Fibroblast of lung (primary cell): ENCODE results near the gene C16orf95. TPM values are rescaled to one million over a fixed set of nuclear protein-coding genes. Genes with fewer than 3 reads are reported as not detected.

Source experiments
- DNase-seq, 2 donors: peaks; one replicate each; pipeline versions ENCODE4 v3.0.0 to v3.0.0-alpha.2; 2010; ENCODE audit warnings: low read depth in 2 of 2
- H2AFZ ChIP-seq: 2 replicates; pipeline ENCODE4 v1.5.1; 2012; ENCODE audit warnings: low read length, control low read depth, inconsistent platforms
- H3K27ac ChIP-seq: 2 replicates; pipeline ENCODE4 v1.5.1; 2011; ENCODE audit warnings: low read length, control low read depth; ENCODE audit not compliant: insufficient read depth
- H3K27me3 ChIP-seq: 2 replicates; pipeline ENCODE4 v1.5.1; 2011; ENCODE audit warnings: mild to moderate bottlenecking, low read length; ENCODE audit not compliant: control insufficient read depth, insufficient read depth
- H3K36me3 ChIP-seq: 2 replicates; pipeline ENCODE4 v1.5.1; 2011; ENCODE audit warnings: low read length; ENCODE audit not compliant: control insufficient read depth, insufficient read depth
- H3K4me1 ChIP-seq: 2 replicates; pipeline ENCODE4 v1.5.1; 2011; ENCODE audit warnings: low read length; ENCODE audit not compliant: control insufficient read depth, insufficient read depth; ENCODE audit errors: extremely low read depth
- H3K4me2 ChIP-seq: 2 replicates; pipeline ENCODE4 v1.5.1; 2011; ENCODE audit warnings: low read length, control low read depth; ENCODE audit not compliant: insufficient read depth; ENCODE audit errors: extremely low read depth
- H3K4me3 ChIP-seq, 4 experiments: fragments of 200-600 bp in 1 of 4; sonication (generic) in 1 of 4; replicated peaks in 1 of 4; 2 replicates each; pipeline ENCODE4 v1.5.1; 2011 to 2016; ENCODE audit warnings: low read length in 4 of 4, low read depth in 3 of 4, mild to moderate bottlenecking in 3 of 4, control low read depth in 2 of 4, inconsistent platforms in 1 of 4, mixed read lengths in 1 of 4; ENCODE audit not compliant: insufficient read depth in 1 of 4; ENCODE audit errors: control extremely low read depth in 1 of 4
- H3K79me2 ChIP-seq: 2 replicates; pipeline ENCODE4 v1.5.1; 2012; ENCODE audit warnings: mild to moderate bottlenecking, low read length, inconsistent platforms; ENCODE audit not compliant: control insufficient read depth, insufficient read depth
- H3K9ac ChIP-seq: 2 replicates; pipeline ENCODE4 v1.5.1; 2011; ENCODE audit warnings: mild to moderate bottlenecking, low read length, control low read depth; ENCODE audit not compliant: insufficient read depth
- H3K9me3 ChIP-seq: 2 replicates; pipeline ENCODE4 v1.5.1; 2012; ENCODE audit warnings: low read depth, low read length; ENCODE audit not compliant: control insufficient read depth, insufficient read depth
- H4K20me1 ChIP-seq: 2 replicates; pipeline ENCODE4 v1.5.1; 2011; ENCODE audit warnings: low read length; ENCODE audit not compliant: control insufficient read depth, insufficient read depth; ENCODE audit errors: extremely low read depth
- EZH2 ChIP-seq: IDR thresholded peaks from 2 replicates; pipeline ENCODE4 v1.5.1; 2012; ENCODE audit warnings: low read length, control low read depth, mild to moderate bottlenecking; ENCODE audit errors: missing control alignments
- polyA plus RNA-seq, 2 donors: library from polyadenylated mRNA; depleted of rRNA in 1 of 2; stranded (reverse) in 1 of 2; unstranded in 1 of 2; fragments of >200 nt; gene quantifications; 2 replicates each; pipeline ENCODE4 v1.2.1, GENCODE V29; 2011 to 2012; ENCODE audit warnings: missing spikeins in 1 of 2
- total RNA-seq: library from RNA; depleted of rRNA; stranded (reverse); fragments of >200 nt; gene quantifications from 2 replicates; pipeline ENCODE4 v1.2.1, GENCODE V29; 2014
- TF ChIP-seq, protein P1 (sequence below), 2 donors: IDR thresholded peaks in 1 of 2; conservative IDR thresholded peaks in 1 of 2; 1 replicate in 1 of 2; 2 replicates in 1 of 2; pipeline ENCODE4 v1.5.1; 2011 to 2012; ENCODE audit warnings: low read length in 2 of 2, control low read depth in 1 of 2, inconsistent platforms in 1 of 2, low read depth in 1 of 2, mild to moderate bottlenecking in 1 of 2

Gene C16orf95
- total and polyA plus RNA-seq, 2 donors (not counting 1 experiment from before 2014, with no cell fraction given) = 1.3 to 5.4 TPM

DNA sequence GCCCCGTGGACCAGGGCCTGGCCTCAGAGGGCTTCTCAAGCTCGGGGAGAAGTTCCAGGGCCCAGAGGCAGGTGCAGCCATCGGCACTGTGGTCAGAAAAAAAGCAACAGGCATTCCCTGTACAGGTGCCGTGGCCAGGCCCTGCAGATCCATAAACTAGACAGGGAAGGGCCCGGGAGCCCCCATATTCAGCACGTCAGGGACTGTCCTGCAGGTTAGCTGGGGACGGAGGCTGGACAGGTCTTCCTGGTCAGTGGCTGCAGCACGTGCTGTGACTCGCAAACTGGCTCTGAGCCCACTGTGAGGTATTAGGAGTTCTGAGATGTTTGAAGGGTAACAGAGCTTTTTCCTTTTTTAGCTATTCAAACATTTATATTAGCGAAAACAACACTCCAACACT, 15.0 kb upstream of the C16orf95 start:
- H2AFZ ChIP-seq = no peak overlapping the region
- H3K4me3 ChIP-seq = no peak overlapping the region
- H3K9me3 ChIP-seq = no peaks in the 10 kb centered on the region
- no peaks in the 10 kb centered on the region for H3K27me3 ChIP-seq
- TF ChIP-seq EZH2 = no peak
- TF ChIP-seq, protein P1, sequence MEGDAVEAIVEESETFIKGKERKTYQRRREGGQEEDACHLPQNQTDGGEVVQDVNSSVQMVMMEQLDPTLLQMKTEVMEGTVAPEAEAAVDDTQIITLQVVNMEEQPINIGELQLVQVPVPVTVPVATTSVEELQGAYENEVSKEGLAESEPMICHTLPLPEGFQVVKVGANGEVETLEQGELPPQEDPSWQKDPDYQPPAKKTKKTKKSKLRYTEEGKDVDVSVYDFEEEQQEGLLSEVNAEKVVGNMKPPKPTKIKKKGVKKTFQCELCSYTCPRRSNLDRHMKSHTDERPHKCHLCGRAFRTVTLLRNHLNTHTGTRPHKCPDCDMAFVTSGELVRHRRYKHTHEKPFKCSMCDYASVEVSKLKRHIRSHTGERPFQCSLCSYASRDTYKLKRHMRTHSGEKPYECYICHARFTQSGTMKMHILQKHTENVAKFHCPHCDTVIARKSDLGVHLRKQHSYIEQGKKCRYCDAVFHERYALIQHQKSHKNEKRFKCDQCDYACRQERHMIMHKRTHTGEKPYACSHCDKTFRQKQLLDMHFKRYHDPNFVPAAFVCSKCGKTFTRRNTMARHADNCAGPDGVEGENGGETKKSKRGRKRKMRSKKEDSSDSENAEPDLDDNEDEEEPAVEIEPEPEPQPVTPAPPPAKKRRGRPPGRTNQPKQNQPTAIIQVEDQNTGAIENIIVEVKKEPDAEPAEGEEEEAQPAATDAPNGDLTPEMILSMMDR (conservative IDR thresholded peaks at IDR 0.05 in 1 of 2, IDR thresholded peaks at IDR 0.05 in 1 of 2; ENCODE audit: low read depth in 1 of 2, low read length in 2 of 2) = no peak
- peak; percentile 19 to 28 for DNase-seq
- H3K9ac ChIP-seq = no peak overlapping the region
- H3K27ac ChIP-seq = no peak overlapping the region
- no peak overlapping the region for H3K4me2 ChIP-seq
- H3K36me3 ChIP-seq = peaks cover 29% of the 10 kb centered on the region
- H3K4me1 ChIP-seq = no peaks in the 10 kb centered on the region
- no peaks in the 10 kb centered on the region for H4K20me1 ChIP-seq
- H3K79me2 ChIP-seq = no peaks in the 10 kb centered on the region

DNA sequence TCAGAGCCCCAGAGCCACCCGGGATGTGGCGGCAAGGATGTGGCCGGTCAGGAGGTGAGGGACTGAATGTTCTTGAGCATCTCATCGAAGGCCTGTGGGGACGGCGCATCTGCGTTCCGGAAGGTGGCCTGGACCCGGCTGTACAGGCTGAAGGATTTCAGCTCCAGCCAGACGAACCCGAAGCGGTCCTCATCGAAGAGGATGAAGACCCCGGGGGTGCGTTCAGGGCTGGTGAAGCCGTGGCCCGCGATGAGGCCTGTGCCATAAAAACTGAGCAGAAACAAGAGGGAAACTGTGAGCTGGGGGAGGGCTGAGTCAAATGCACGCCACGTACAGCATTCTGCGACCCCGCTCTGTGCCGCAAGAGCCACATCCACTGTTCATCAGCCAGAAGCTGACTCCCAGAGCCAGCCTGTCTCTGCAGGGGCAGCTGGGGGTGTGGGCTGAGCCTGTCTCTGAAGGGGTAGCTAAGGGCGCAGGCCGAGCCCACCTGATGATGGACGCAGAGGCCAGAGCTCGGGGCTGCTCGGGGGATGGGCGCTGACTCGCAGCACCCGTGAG, 14.1 kb upstream of the C16orf95 start:
- no peak overlapping the region for H3K4me3 ChIP-seq
- H2AFZ ChIP-seq = no peak overlapping the region
- peaks cover 4% of the 10 kb centered on the region for H3K4me1 ChIP-seq
- H3K27me3 ChIP-seq = no peaks in the 10 kb centered on the region
- no peak for DNase-seq
- H4K20me1 ChIP-seq = no peaks in the 10 kb centered on the region
- H3K9me3 ChIP-seq = no peaks in the 10 kb centered on the region
- peaks cover 29% of the 10 kb centered on the region for H3K36me3 ChIP-seq
- no peak overlapping the region for H3K4me2 ChIP-seq
- H3K9ac ChIP-seq = no peak overlapping the region
- TF ChIP-seq EZH2 = no peak
- TF ChIP-seq, protein P1 (conservative IDR thresholded peaks at IDR 0.05 in 1 of 2, IDR thresholded peaks at IDR 0.05 in 1 of 2; ENCODE audit: low read depth in 1 of 2, low read length in 2 of 2) = no peak
- no peaks in the 10 kb centered on the region for H3K79me2 ChIP-seq
- no peak overlapping the region for H3K27ac ChIP-seq

DNA sequence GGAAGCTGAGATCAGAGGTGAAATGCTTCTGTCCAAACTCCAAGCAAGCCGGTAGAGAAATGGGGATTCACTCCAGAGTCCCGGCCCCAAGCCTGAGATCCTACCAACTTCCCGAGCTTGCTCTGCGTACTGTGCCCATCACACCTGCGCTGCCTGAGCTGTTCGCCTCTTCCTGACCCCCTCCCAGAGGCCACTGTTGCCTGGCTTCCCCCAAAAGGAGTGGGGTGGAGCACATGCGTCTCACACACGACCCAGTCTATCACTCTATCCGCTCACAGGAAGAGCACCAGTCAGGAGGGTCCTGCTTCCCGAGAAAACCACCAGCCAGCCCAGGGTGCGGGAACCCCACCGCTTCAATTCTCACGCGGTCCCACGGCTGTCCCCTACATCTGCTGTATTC, 13.5 kb upstream of the C16orf95 start:
- no peaks in the 10 kb centered on the region for H3K27me3 ChIP-seq
- peaks cover 27% of the 10 kb centered on the region for H3K36me3 ChIP-seq
- no peaks in the 10 kb centered on the region for H3K9me3 ChIP-seq
- H3K4me3 ChIP-seq = no peak overlapping the region
- no peak overlapping the region for H2AFZ ChIP-seq
- no peak for TF ChIP-seq EZH2
- TF ChIP-seq, protein P1 (conservative IDR thresholded peaks at IDR 0.05 in 1 of 2, IDR thresholded peaks at IDR 0.05 in 1 of 2; ENCODE audit: low read depth in 1 of 2, low read length in 2 of 2) = no peak
- H3K9ac ChIP-seq = no peak overlapping the region
- H4K20me1 ChIP-seq = no peaks in the 10 kb centered on the region
- no peaks in the 10 kb centered on the region for H3K79me2 ChIP-seq
- DNase-seq = no peak
- H3K4me1 ChIP-seq = peaks cover 5% of the 10 kb centered on the region
- no peak overlapping the region for H3K4me2 ChIP-seq
- H3K27ac ChIP-seq = no peak overlapping the region
